GF-D8 (cell line): ENCODE data around the gene PDS5B.

Experiments used
- DNase-seq: peaks from one replicate; lab custom pipeline; 2025; lab: John Stamatoyannopoulos, UW

The PDS5B gene

DNA sequence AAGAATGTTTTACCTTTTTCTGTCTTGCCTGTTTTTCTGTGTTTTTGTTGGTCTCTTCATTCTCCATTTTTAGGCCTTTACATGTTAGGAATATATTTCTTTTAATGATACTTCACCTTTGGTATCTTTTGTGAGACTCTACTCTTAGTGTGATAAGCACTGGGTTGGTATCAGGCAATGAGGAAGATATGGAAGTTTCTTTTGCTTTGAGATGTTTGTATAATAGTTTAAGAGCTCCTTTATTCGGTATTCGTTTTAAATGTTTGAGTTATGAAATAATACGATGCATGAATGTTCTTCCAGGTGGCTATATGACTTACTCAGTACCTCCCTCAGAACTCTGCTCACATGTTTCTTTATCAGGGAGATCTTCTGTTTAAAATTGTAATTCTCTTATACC is 144.8 kb downstream of the PDS5B start:
- no peak for DNase-seq

DNA sequence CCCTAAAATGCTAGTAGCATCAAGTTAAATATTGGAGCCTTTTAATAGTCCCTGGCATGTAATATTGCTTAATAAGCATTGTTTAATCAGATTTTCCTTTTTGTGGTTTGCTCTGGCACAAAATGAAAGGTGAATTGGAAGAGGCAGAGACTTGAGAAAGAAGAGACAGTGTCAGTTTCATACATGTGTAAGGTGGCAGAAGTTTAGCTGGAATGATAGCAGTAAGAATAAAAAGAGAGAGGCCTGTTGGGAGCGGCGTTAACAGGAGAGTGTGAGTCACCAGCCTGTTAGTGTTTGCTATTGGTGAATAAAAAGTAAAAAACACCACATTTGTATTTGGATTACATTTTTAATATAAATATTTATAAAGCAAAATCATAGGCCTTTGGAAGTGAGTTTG is 145.3 kb downstream of the PDS5B start:
- no peak for DNase-seq

GRCh38 chr13:32733690-32734089 is 147.4 kb downstream of the PDS5B start:
- DNase-seq: no peak

DNA sequence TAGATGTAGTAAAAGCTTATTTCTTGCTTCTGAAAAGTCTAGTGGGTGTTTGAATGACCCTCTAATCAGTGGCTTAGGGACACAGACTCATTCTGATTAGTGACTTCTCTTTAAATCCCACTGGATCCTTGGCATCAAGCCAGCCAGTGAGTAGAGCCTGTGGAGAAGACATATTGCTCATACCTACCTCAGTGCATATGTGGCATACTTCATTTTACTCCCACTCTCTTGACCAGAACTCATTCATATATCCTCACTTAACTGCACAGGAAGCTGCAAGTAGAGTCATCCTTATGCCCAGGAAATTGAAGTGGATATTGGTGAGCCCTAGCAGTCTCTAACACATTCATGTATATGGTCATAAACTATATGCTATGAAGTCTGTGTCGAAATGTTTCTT is 148.3 kb downstream of the PDS5B start:
- no peak for DNase-seq

GRCh38 chr13:32735859-32736258 is 149.6 kb downstream of the PDS5B start:
- no peak for DNase-seq

DNA sequence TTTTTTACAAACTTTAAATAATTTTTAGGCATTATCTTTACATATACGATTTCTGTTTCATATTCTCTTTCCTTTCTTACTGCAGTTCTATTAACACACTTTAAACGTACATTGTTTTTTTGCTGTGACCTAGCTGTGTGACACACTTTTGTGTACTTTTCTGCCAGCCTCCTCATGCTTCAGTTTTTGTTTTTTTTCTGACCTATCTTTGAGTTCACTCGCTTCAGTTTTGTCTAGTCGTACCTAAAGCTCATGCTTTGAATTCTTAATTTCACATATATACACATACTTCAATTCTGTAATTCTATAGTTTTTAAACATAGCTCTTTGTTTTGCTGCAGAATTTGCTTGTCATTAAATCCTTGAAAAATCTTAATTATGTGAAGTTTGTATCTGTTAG is 150.4 kb downstream of the PDS5B start:
- DNase-seq: no peak

GRCh38 chr13:32737111-32737571 is 150.9 kb downstream of the PDS5B start:
- no peak for DNase-seq

- no peak for DNase-seq
Observed at GRCh38 chr13:32737679-32738078, 151.4 kb downstream of the PDS5B start.

DNA sequence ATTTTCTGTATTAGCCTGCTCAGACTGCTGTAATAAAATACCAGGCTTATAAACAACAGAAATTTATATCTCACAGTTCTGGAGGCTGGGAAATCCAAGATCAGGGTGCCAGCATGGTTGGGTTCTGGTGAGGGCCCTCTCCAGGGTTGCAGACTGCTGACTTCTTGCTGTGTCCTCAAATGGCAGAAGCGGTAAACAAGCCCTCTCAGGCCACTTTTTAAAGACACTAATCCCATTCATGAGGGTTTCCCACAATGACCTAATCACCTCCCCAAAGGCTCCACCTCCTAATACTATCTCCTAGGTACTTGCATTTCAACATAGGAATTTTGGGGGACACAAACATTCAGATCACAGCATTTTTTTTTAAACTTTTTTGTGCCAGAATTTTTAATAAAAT is 159.3 kb downstream of the PDS5B start:
- no peak for DNase-seq

DNA sequence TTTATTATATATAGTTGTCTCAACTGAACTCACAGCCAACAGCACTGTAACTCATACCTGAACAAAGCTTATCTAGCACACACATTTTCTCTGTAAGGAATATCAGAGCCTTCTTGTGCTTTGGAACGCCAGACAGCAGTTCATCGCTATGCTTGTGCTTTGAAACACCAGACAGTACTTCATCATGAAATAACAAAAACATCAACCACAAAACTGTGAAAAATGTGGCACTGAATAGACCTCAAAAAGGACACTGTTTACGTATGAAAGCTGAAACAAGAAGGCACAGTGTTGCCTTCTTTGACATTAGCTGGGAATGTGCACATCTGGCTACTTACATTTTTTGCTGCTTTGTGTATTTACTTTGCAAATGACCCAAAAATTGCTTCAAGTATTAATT is 160.2 kb downstream of the PDS5B start:
- DNase-seq: no peak

- no peak for DNase-seq
Observed at GRCh38 chr13:32748305-32748704, 162.1 kb downstream of the PDS5B start.

GRCh38 chr13:32751340-32751739 is 165.1 kb downstream of the PDS5B start:
- DNase-seq: no peak

DNA sequence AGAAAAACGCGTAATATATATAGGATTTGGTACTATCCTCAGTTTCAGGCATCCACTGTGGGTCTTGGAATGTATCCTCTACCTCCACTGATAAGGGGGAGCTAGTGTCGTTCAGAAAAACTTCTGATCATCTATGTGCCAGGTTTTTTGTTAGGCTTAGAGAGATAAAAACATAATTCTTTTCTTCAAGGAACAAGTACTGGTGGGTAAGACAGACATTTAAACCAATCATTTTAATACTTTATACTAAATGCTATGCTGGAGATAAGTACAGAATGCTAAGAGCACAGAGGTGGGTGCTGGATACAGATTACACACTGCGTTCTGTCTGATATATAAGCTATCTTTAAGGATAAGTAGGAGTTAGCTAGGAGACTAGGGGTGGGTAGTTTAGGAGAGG is 166.1 kb downstream of the PDS5B start:
- no peak for DNase-seq

GRCh38 chr13:32752997-32753606 is 166.8 kb downstream of the PDS5B start:
- DNase-seq: no peak

GRCh38 chr13:32754179-32754578 is 167.9 kb downstream of the PDS5B start:
- DNase-seq: no peak

- no peak for DNase-seq
Observed at GRCh38 chr13:32759152-32759551, 172.9 kb downstream of the PDS5B start.

- no peak for DNase-seq
Observed at GRCh38 chr13:32761472-32761871, 175.2 kb downstream of the PDS5B start.

GRCh38 chr13:32779119-32779518 is 192.9 kb downstream of the PDS5B start:
- no peak for DNase-seq

DNA sequence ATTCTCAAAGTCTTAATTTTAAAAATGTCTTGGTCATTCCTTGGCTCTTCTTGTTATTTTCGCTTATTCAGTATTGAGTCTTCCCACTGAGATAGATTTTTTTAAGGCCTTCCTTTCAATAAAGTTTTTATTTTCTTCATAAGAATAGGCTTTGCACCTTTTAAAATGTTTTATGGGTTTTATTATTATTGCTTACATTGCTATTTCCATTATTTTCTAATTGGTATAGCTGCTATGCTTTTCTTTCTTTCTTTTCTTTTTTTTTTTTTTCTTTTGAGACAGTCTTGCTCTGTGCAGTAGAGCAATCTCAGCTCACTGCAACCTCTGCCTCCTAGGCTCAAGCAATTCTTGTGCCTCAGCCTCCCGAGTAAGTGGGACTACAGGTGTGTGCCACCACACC is 195.7 kb downstream of the PDS5B start:
- DNase-seq: no peak

DNA sequence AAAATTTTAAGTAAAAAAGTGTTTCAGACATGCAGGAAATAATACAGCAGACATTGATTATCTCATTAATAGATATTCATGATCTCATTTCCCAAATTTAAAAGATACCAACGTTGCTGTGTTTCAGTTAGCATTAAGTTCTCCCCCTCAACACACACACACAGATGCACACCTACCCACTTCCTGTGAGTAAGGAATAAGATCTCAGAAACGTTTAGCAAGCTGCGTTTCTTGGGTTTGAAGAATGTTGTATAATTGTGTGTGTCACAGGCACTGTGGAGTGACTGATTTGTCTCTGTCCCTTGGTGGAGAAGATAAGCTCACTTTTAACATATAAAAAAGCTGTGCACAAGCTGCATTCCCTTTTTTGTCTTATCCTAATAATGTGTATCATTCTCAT is 196.8 kb downstream of the PDS5B start:
- DNase-seq: no peak

- no peak for DNase-seq
Observed at GRCh38 chr13:32790731-32791130, 204.5 kb downstream of the PDS5B start.

- DNase-seq: no peak
Observed at GRCh38 chr13:32791545-32792172, 205.4 kb downstream of the PDS5B start.

- DNase-seq: no peak
Observed at GRCh38 chr13:32796754-32797153, 210.5 kb downstream of the PDS5B start.

DNA sequence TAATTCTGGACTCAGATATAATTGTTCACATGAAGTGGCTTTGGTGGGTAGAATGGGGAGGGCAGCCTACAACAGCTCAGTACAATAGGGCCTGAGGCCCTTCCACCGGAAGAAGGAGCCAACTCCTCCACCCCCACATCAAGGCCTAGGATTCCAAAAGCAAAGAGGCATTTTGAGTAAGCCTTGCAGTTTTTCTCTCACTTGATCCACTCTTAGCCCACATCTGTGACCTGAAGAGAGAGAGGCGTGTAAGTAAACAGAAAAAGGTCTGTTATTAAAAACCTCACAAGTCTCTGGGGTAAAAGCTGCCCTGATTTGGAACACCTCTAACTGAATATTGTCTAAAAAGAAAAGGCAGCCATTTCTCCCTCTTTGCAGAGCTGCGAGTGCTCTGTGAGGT is 215.9 kb downstream of the PDS5B start:
- no peak for DNase-seq
